T-helper 1 cell treated with Interleukin-12 subunit alpha and Interleukin-12 subunit beta and Interleukin-4 antibody, amounts not matched to agents 30 μg/mL and 1 μg/mL, for 36 hours (primary cell): ENCODE data around the gene POLR3A.
"Not testable (repeated sequence)": the region's sequence is repeated elsewhere in the genome, so short reads cannot be mapped to it uniquely, and the experiment has no call there.

Experiments
- H3K27ac Mint-ChIP-seq: one replicate; pipeline ENCODE4 v1.8.0; 2021; ENCODE audit warnings: mild to moderate bottlenecking, mixed read lengths
- H3K27me3 Mint-ChIP-seq: one replicate; pipeline ENCODE4 v1.8.0; 2021; ENCODE audit warnings: low read depth, mixed read lengths
- H3K36me3 Mint-ChIP-seq: one replicate; pipeline ENCODE4 v1.8.0; 2021; ENCODE audit warnings: low read depth, mixed read lengths
- H3K4me1 Mint-ChIP-seq: one replicate; pipeline ENCODE4 v1.8.0; 2021; ENCODE audit warnings: low read depth, mixed read lengths
- H3K4me3 Mint-ChIP-seq: one replicate; pipeline ENCODE4 v1.8.0; 2021; ENCODE audit warnings: mild to moderate bottlenecking, moderate library complexity, mixed read lengths
- H3K9me3 Mint-ChIP-seq: one replicate; pipeline ENCODE4 v1.8.0; 2021; ENCODE audit warnings: mixed read lengths

POLR3A gene

GRCh38 chr10:78029269-78030226 lies at the start of gene POLR3A:
Gene POLR3A, minus strand, starts transcription at chr10:78029515. Its CDS starts 108 bp downstream, at chr10:78029407.
- H3K27ac Mint-ChIP-seq: peak within 1 kb of the TSS; percentile 93
- H3K27me3 Mint-ChIP-seq: no peaks in the 10 kb centered on the region
- peaks cover 3% of the 10 kb centered on the region for H3K9me3 Mint-ChIP-seq
- H3K4me1 Mint-ChIP-seq: peaks cover 25% of the 10 kb centered on the region
- H3K36me3 Mint-ChIP-seq: peaks cover 23% of the 10 kb centered on the region
- H3K4me3 Mint-ChIP-seq: peak within 1 kb of the TSS; percentile 98

- Mint-ChIP-seq H3K4me3 (no peak overlapping the region), H3K27me3 (no peaks in the 10 kb centered on the region), H3K36me3 (no peaks in the 10 kb centered on the region), H3K4me1 (no peaks in the 10 kb centered on the region), H3K27ac (no peak overlapping the region), H3K9me3 (no peaks in the 10 kb centered on the region)
These were observed 49.4 kb upstream of the POLR3A start for GRCh38 chr10:78078539-78079330.

GRCh38 chr10:78075806-78076205 lies 46.5 kb upstream of the POLR3A start:
- H3K27me3 Mint-ChIP-seq, H3K4me1 Mint-ChIP-seq, H3K36me3 Mint-ChIP-seq, H3K27ac Mint-ChIP-seq, H3K9me3 Mint-ChIP-seq, H3K4me3 Mint-ChIP-seq: not testable (repeated sequence)

GRCh38 chr10:78072504-78072903 lies 43.2 kb upstream of the POLR3A start:
- Mint-ChIP-seq H3K27me3 (no peaks in the 10 kb centered on the region), H3K36me3 (no peaks in the 10 kb centered on the region), H3K9me3 (no peaks in the 10 kb centered on the region), H3K4me1 (no peaks in the 10 kb centered on the region), H3K4me3 (no peak overlapping the region), H3K27ac (no peak overlapping the region)

GRCh38 chr10:78071857-78072179 lies 42.5 kb upstream of the POLR3A start:
- no peak overlapping the region for H3K4me3 Mint-ChIP-seq
- no peak overlapping the region for H3K27ac Mint-ChIP-seq
- H3K4me1 Mint-ChIP-seq: peaks cover 1% of the 10 kb centered on the region
- H3K36me3 Mint-ChIP-seq: no peaks in the 10 kb centered on the region
- H3K27me3 Mint-ChIP-seq: no peaks in the 10 kb centered on the region
- no peaks in the 10 kb centered on the region for H3K9me3 Mint-ChIP-seq

GRCh38 chr10:78071140-78071856 lies 42.0 kb upstream of the POLR3A start:
- no peak overlapping the region for H3K27ac Mint-ChIP-seq
- no peak overlapping the region for H3K4me3 Mint-ChIP-seq
- no peaks in the 10 kb centered on the region for H3K36me3 Mint-ChIP-seq
- H3K4me1 Mint-ChIP-seq: peaks cover 5% of the 10 kb centered on the region
- H3K9me3 Mint-ChIP-seq: no peaks in the 10 kb centered on the region
- no peaks in the 10 kb centered on the region for H3K27me3 Mint-ChIP-seq

GRCh38 chr10:78070726-78071125 lies 41.4 kb upstream of the POLR3A start:
- Mint-ChIP-seq H3K9me3 (no peaks in the 10 kb centered on the region), H3K4me3 (no peak overlapping the region), H3K36me3 (no peaks in the 10 kb centered on the region), H3K27ac (no peak overlapping the region), H3K4me1 (peaks cover 11% of the 10 kb centered on the region), H3K27me3 (no peaks in the 10 kb centered on the region)

GRCh38 chr10:78070064-78070463 lies 40.7 kb upstream of the POLR3A start:
- not testable (repeated sequence) for H3K4me3 Mint-ChIP-seq, H3K9me3 Mint-ChIP-seq, H3K27me3 Mint-ChIP-seq, H3K36me3 Mint-ChIP-seq, H3K27ac Mint-ChIP-seq
- H3K4me1 Mint-ChIP-seq: peaks cover 14% of the 10 kb centered on the region

- Mint-ChIP-seq H3K27ac (no peak overlapping the region), H3K27me3 (no peaks in the 10 kb centered on the region), H3K4me3 (no peak overlapping the region), H3K36me3 (no peaks in the 10 kb centered on the region), H3K4me1 (peaks cover 14% of the 10 kb centered on the region), H3K9me3 (no peaks in the 10 kb centered on the region)
These were observed 39.8 kb upstream of the POLR3A start for GRCh38 chr10:78069151-78069550.

- Mint-ChIP-seq H3K9me3 (no peaks in the 10 kb centered on the region), H3K27ac (no peak overlapping the region), H3K4me3 (no peak overlapping the region), H3K4me1 (peaks cover 23% of the 10 kb centered on the region), H3K27me3 (peaks cover 3% of the 10 kb centered on the region), H3K36me3 (no peaks in the 10 kb centered on the region)
These were observed 37.6 kb upstream of the POLR3A start for GRCh38 chr10:78066728-78067430.

GRCh38 chr10:78066012-78066411 lies 36.7 kb upstream of the POLR3A start:
- Mint-ChIP-seq H3K9me3 (no peaks in the 10 kb centered on the region), H3K4me3 (no peak overlapping the region), H3K4me1 (peaks cover 27% of the 10 kb centered on the region), H3K27ac (no peak overlapping the region), H3K36me3 (no peaks in the 10 kb centered on the region), H3K27me3 (peaks cover 3% of the 10 kb centered on the region)

- H3K27ac Mint-ChIP-seq: no peak overlapping the region
- H3K9me3 Mint-ChIP-seq: no peaks in the 10 kb centered on the region
- H3K36me3 Mint-ChIP-seq: no peaks in the 10 kb centered on the region
- H3K4me1 Mint-ChIP-seq: peaks cover 27% of the 10 kb centered on the region
- peaks cover 3% of the 10 kb centered on the region for H3K27me3 Mint-ChIP-seq
- no peak overlapping the region for H3K4me3 Mint-ChIP-seq
These were observed 36.3 kb upstream of the POLR3A start for GRCh38 chr10:78065611-78066010.

GRCh38 chr10:78064919-78065318 lies 35.6 kb upstream of the POLR3A start:
- not testable (repeated sequence) for H3K27ac Mint-ChIP-seq, H3K4me3 Mint-ChIP-seq, H3K9me3 Mint-ChIP-seq, H3K36me3 Mint-ChIP-seq, H3K27me3 Mint-ChIP-seq
- H3K4me1 Mint-ChIP-seq: peaks cover 27% of the 10 kb centered on the region

GRCh38 chr10:78063236-78063635 lies 33.9 kb upstream of the POLR3A start:
- peaks cover 27% of the 10 kb centered on the region for H3K4me1 Mint-ChIP-seq

More at GRCh38 chr10:78063236-78063635, 33.9 kb upstream of the POLR3A start:
- H3K36me3 Mint-ChIP-seq: no peaks in the 10 kb centered on the region
- peaks cover 3% of the 10 kb centered on the region for H3K27me3 Mint-ChIP-seq
- H3K27ac Mint-ChIP-seq: no peak overlapping the region
- H3K4me3 Mint-ChIP-seq: no peak overlapping the region
- no peaks in the 10 kb centered on the region for H3K9me3 Mint-ChIP-seq
